ENCODE results near the gene NDST1. TPM values are rescaled to one million over a fixed set of nuclear protein-coding genes. Genes with fewer than 3 reads are reported as not detected.

Gene NDST1
- total and polyA plus RNA-seq, 2 donors (not counting 3 experiments of a cell fraction or from before 2014, with no cell fraction given) = 38.6 to 102 TPM

- no peak overlapping the region for H3K27ac ChIP-seq (ENCODE audit: insufficient read depth, low read depth, low read length)
Measured at GRCh38 chr5:150496534-150496933, 11.4 kb upstream of the NDST1 start.

GRCh38 chr5:150497274-150497988, 10.5 kb upstream of the NDST1 start:
- FAIRE-seq (peak; percentile 99), DNase-seq (ENCODE audit: low read depth, low spot score) (peak; percentile 92)
- no peak overlapping the region for H3K4me3 ChIP-seq (replicated peaks in 1 of 3; ENCODE audit: insufficient read depth in 1 of 3, low read depth in 1 of 3, low read length in 3 of 3)
- peaks cover 3% of the 10 kb centered on the region in 2 experiments for H3K36me3 ChIP-seq (ENCODE audit: control insufficient read depth in 2 of 2, extremely low read depth in 1 of 2, insufficient read depth in 2 of 2, low read length in 2 of 2)
- TF ChIP-seq GATA2 (IDR thresholded peaks at IDR 0.05; ENCODE audit: insufficient read depth, insufficient read length, low read depth, low read length) = no peak
- peak; percentile 89 for TF ChIP-seq JUN (IDR thresholded peaks at IDR 0.05; ENCODE audit: borderline replicate concordance, insufficient read depth, insufficient read length, low read depth)
- TF ChIP-seq FOS (IDR thresholded peaks at IDR 0.05; ENCODE audit: borderline replicate concordance, insufficient read depth, low read length) = peak; percentile 97
- TF ChIP-seq CTCF (IDR thresholded peaks at IDR 0.05; ENCODE audit: extremely low read depth in 1 of 2, insufficient read depth in 1 of 2, low read depth in 1 of 2, low read length in 2 of 2) = no peak
- TF ChIP-seq POLR2AphosphoS5 (IDR thresholded peaks at IDR 0.05; ENCODE audit: insufficient read depth, low read depth, low read length) = peak; percentile 80
- no peak for TF ChIP-seq EZH2 (IDR thresholded peaks at IDR 0.05; ENCODE audit: borderline replicate concordance, low read depth, low read length, severe bottlenecking)
- TF ChIP-seq MYC (IDR thresholded peaks at IDR 0.05; ENCODE audit: low read depth, low read length) = peak; percentile 14
- TF ChIP-seq MAX (IDR thresholded peaks at IDR 0.05; ENCODE audit: insufficient read depth, insufficient read length) = peak; percentile 3
- no peaks in the 10 kb centered on the region for H3K9me1 ChIP-seq (replicated peaks; ENCODE audit: control insufficient read depth, extremely low read depth, insufficient read depth, low read length)
- BruUV-seq (replicated peaks) = no TSS peak
- H3K79me2 ChIP-seq (ENCODE audit: control insufficient read depth, insufficient read depth, low read length) = peaks cover 49% of the 10 kb centered on the region
- dilution Hi-C loops (cut with MboI; ENCODE audit: extremely low pct_ligation_motif_present, low sequenced_read_pairs) = no loop called here
- H3K9me3 ChIP-seq (replicated peaks; ENCODE audit: control insufficient read depth, insufficient read depth, low read length) = no peaks in the 10 kb centered on the region
- no peak overlapping the region for H2AFZ ChIP-seq (ENCODE audit: low read depth, low read length)
- peak overlapping the region; percentile 6 for H3K4me2 ChIP-seq (ENCODE audit: insufficient read depth, low read length)
- POLR2A ChIA-PET = interaction anchor here (0.6 to 1.2 kb wide), 4 partner anchors 13 to 24 kb away, joined by 3 to 5 read pairs (median 4); no protein-coding TSS in a partner anchor
- no peaks in the 10 kb centered on the region for H3K27me3 ChIP-seq (ENCODE audit: control insufficient read depth in 2 of 2, insufficient read depth in 2 of 2, low read length in 2 of 2)
- peak overlapping the region; percentile 31 for H3K27ac ChIP-seq (ENCODE audit: insufficient read depth, low read depth, low read length)
- CTCF ChIA-PET = interaction anchor here (0.7 to 6.2 kb wide), 13 partner anchors 8 to 63 kb away, joined by 3 to 70 read pairs (median 5); partner anchors contain the start of gene NDST1
- H3K9ac ChIP-seq (replicated peaks; ENCODE audit: extremely low read depth, insufficient read depth, low read length) = peak overlapping the region; percentile 12
- intact Hi-C loops (cut with micrococcal nuclease) = loop anchor here (1.0 kb wide), 2 partner anchors 10 to 17 kb away; no protein-coding TSS in a partner anchor
- H4K20me1 ChIP-seq (replicated peaks; ENCODE audit: control insufficient read depth, extremely low read depth, insufficient read depth, low read length) = no peaks in the 10 kb centered on the region
- peaks cover 26% of the 10 kb centered on the region for H3K4me1 ChIP-seq (ENCODE audit: control insufficient read depth, extremely low read depth, insufficient read depth, low read length)

More at GRCh38 chr5:150496534-150496933, 11.4 kb upstream of the NDST1 start:
- ChIA-PET POLR2A (interaction anchor here (1.0 kb wide), 1 partner anchor 18 kb away, joined by 5 read pairs; no protein-coding TSS in a partner anchor), CTCF (interaction anchor here (0.8 to 6.2 kb wide), 7 partner anchors 9 to 37 kb away, joined by 3 to 70 read pairs (median 6); partner anchors contain the start of gene NDST1)
- dilution Hi-C loops (cut with MboI; ENCODE audit: extremely low pct_ligation_motif_present, low sequenced_read_pairs) (no loop called here), intact Hi-C loops (cut with micrococcal nuclease) (no loop called here)
- Histone ChIP-seq H3K27me3 (ENCODE audit: control insufficient read depth in 2 of 2, insufficient read depth in 2 of 2, low read length in 2 of 2) (no peaks in the 10 kb centered on the region), H2AFZ (ENCODE audit: low read depth, low read length) (no peak overlapping the region), H3K36me3 (ENCODE audit: control insufficient read depth in 2 of 2, extremely low read depth in 1 of 2, insufficient read depth in 2 of 2, low read length in 2 of 2) (peaks cover 3% of the 10 kb centered on the region in 2 experiments), H3K9ac (replicated peaks; ENCODE audit: extremely low read depth, insufficient read depth, low read length) (no peak overlapping the region), H3K4me1 (ENCODE audit: control insufficient read depth, extremely low read depth, insufficient read depth, low read length) (peaks cover 32% of the 10 kb centered on the region), H3K4me3 (replicated peaks in 1 of 3; ENCODE audit: insufficient read depth in 1 of 3, low read depth in 1 of 3, low read length in 3 of 3) (no peak overlapping the region), H3K9me3 (replicated peaks; ENCODE audit: control insufficient read depth, insufficient read depth, low read length) (no peaks in the 10 kb centered on the region), H3K9me1 (replicated peaks; ENCODE audit: control insufficient read depth, extremely low read depth, insufficient read depth, low read length) (no peaks in the 10 kb centered on the region), H3K79me2 (ENCODE audit: control insufficient read depth, insufficient read depth, low read length) (peaks cover 52% of the 10 kb centered on the region), H3K4me2 (ENCODE audit: insufficient read depth, low read length) (peak overlapping the region; percentile 4), H4K20me1 (replicated peaks; ENCODE audit: control insufficient read depth, extremely low read depth, insufficient read depth, low read length) (no peaks in the 10 kb centered on the region)
- no peak for FAIRE-seq
- no TSS peak for BruUV-seq (replicated peaks)
- no peak for TF ChIP-seq FOS (IDR thresholded peaks at IDR 0.05; ENCODE audit: borderline replicate concordance, insufficient read depth, low read length)
- TF ChIP-seq POLR2AphosphoS5 (IDR thresholded peaks at IDR 0.05; ENCODE audit: insufficient read depth, low read depth, low read length) = no peak
- DNase-seq (ENCODE audit: low read depth, low spot score) = no peak

Data from endothelial cell of umbilical vein (primary cell).